HepG2 (cell line): ENCODE measurements around the gene PROC. TPM values are rescaled to one million over a fixed set of nuclear protein-coding genes. Genes with fewer than 3 reads are reported as not detected.
A peak's percentile ranks its signal among the peaks of the same experiment; 100 is the strongest.

Source experiments
- BRD4 ChIP-seq: sonication (generic); formaldehyde crosslinking; IDR thresholded peaks from 2 replicates; pipeline ENCODE4 v1.4.0; 2020; ENCODE audit warnings: missing genetic modification reagents
- KIAA2018 ChIP-seq: sonication (generic); formaldehyde crosslinking; IDR thresholded peaks from 2 replicates; pipeline ENCODE4 v1.5.0; 2020; ENCODE audit warnings: mild to moderate bottlenecking, missing genetic modification reagents, borderline replicate concordance
- MIXL1 ChIP-seq: IDR thresholded peaks from 2 replicates; pipeline ENCODE4 v1.6.1; 2016
- NFAT5 ChIP-seq: sonication (generic); formaldehyde crosslinking; IDR thresholded peaks from 2 replicates; pipeline ENCODE4 v1.4.0; 2020; ENCODE audit warnings: missing genetic modification reagents
- RARA ChIP-seq: IDR thresholded peaks from 2 replicates; pipeline ENCODE4 v1.6.1; 2016; ENCODE audit warnings: missing genetic modification reagents, missing compliant biosample characterization
- TGIF2 ChIP-seq: IDR thresholded peaks from 2 replicates; pipeline ENCODE4 v1.6.1; 2016; ENCODE audit warnings: control low read depth, missing compliant biosample characterization
- TMF1 ChIP-seq: sonication (generic); formaldehyde crosslinking; IDR thresholded peaks from 2 replicates; pipeline ENCODE4 v1.8.1; 2022; ENCODE audit warnings: low read depth, missing genetic modification reagents
- ZBTB46 ChIP-seq: sonication (generic); formaldehyde crosslinking; IDR thresholded peaks from 2 replicates; pipeline ENCODE4 v1.4.0; 2020; ENCODE audit warnings: mild to moderate bottlenecking, missing genetic modification reagents, borderline replicate concordance
- ZC3H4 ChIP-seq: sonication (generic); formaldehyde crosslinking; IDR thresholded peaks from 2 replicates; pipeline ENCODE4 v1.4.0; 2020; ENCODE audit warnings: missing genetic modification reagents, borderline replicate concordance
- ZFP36L1 ChIP-seq: sonication (generic); formaldehyde crosslinking; IDR thresholded peaks from 2 replicates; pipeline ENCODE4 v1.8.0; 2022; ENCODE audit warnings: mild to moderate bottlenecking, missing genetic modification reagents, moderate library complexity
- ZNF24 ChIP-seq: fragments of 450-650 bp; IDR thresholded peaks from 2 replicates; pipeline ENCODE4 v1.6.1; 2017; ENCODE audit warnings: antibody characterized with exemption, mild to moderate bottlenecking
- ZNF382 ChIP-seq: sonication (generic); formaldehyde crosslinking; IDR thresholded peaks from 2 replicates; pipeline ENCODE4 v1.5.0; 2020; ENCODE audit warnings: missing genetic modification reagents, mild to moderate bottlenecking, borderline replicate concordance
- ZNF766 ChIP-seq: sonication (generic); formaldehyde crosslinking; IDR thresholded peaks from 2 replicates; pipeline ENCODE4 v1.5.0; 2020; ENCODE audit warnings: missing genetic modification reagents, borderline replicate concordance
- polyA plus RNA-seq, 8 experiments: library from polyadenylated mRNA; depleted of rRNA in 3 of 8; stranded (reverse) in 7 of 8; unstranded in 1 of 8; fragments of >200 nt; fragmentation: Illumina TruSeq in 4 of 8; extraction: Trizol in 4 of 8; gene quantifications; 2 replicates each; pipeline versions ENCODE4 v1.2.1 to v1.2.3, GENCODE V29; 2011 to 2016; ENCODE audit warnings: low read depth in 4 of 8, missing spikeins in 1 of 8, mixed read lengths in 1 of 8; ENCODE audit not compliant: insufficient read depth in 1 of 8
- total RNA-seq, 5 experiments: library from RNA; depleted of rRNA; stranded (reverse); fragments of >200 nt; fragmentation: Illumina TruSeq; extraction: Trizol; gene quantifications; 2 replicates each; pipeline ENCODE4 v1.2.3, GENCODE V29; 2016; ENCODE audit warnings: low read depth in 1 of 5

Gene PROC
- total and polyA plus RNA-seq, 2 of the 13 experiments (the other 11 are each of a cell fraction or from before 2014, with no cell fraction given): 134 to 185 TPM

GRCh38 chr2:127418300-127419111, at the start of gene PROC (continued):
- TF ChIP-seq ZBTB46 (CRISPR knock-in tag) (0 out of 2 replicates have a peak, but pooled peaks have one; percentile 81), ZNF24 (peak; percentile 46; the same call in 1 of the 2 replicates), ZNF382 (no peak), BRD4 (CRISPR knock-in tag) (peak; percentile 97), TMF1 (CRISPR knock-in tag) (peak; percentile 29; the same call in 1 of the 2 replicates), MIXL1 (CRISPR knock-in tag) (peak; percentile 52; the same call in 1 of the 2 replicates), ZNF766 (CRISPR knock-in tag) (no peak; the same call in 1 of the 2 replicates), ZFP36L1 (CRISPR knock-in tag) (peak; percentile 77; the same call in 1 of the 2 replicates), NFAT5 (no peak), ZC3H4 (peak; percentile 87; the same call in 1 of the 2 replicates), KIAA2018 (CRISPR knock-in tag) (0 out of 2 replicates have a peak, but pooled peaks have one; percentile 98), RARA (CRISPR knock-in tag) (peak; percentile 78), TGIF2 (CRISPR knock-in tag) (peak; percentile 58; the same call in 1 of the 2 replicates)
